Stimulated activated memory B cell treated with anti-CD40 and anti-IgM and Interleukin-4, amounts not matched to agents 10 μg/mL and 1 μg/mL and 100 μg/mL, for 72 hours (primary cell): ENCODE data around the gene C10orf62.
"Not testable (repeated sequence)": the region's sequence is repeated elsewhere in the genome, so short reads cannot be mapped to it uniquely, and the experiment has no call there.

Source experiments
- ATAC-seq: fragments of 150-1000 bp; cut with Tn5 transposase; 2 replicates; pipeline ENCODE4 v1.10.0; 2021
- H3K27ac Mint-ChIP-seq: one replicate; pipeline ENCODE4 v1.8.0; 2022; ENCODE audit warnings: mild to moderate bottlenecking, mixed read lengths
- H3K27me3 Mint-ChIP-seq: one replicate; pipeline ENCODE4 v1.8.0; 2022; ENCODE audit warnings: mixed read lengths
- H3K36me3 Mint-ChIP-seq: one replicate; pipeline ENCODE4 v1.8.0; 2022; ENCODE audit warnings: mixed read lengths
- H3K4me1 Mint-ChIP-seq: one replicate; pipeline ENCODE4 v1.8.0; 2022; ENCODE audit warnings: mixed read lengths
- H3K4me3 Mint-ChIP-seq: one replicate; pipeline ENCODE4 v1.8.0; 2022; ENCODE audit warnings: mild to moderate bottlenecking, moderate library complexity, mixed read lengths
- H3K9me3 Mint-ChIP-seq: one replicate; pipeline ENCODE4 v1.8.0; 2022; ENCODE audit warnings: mixed read lengths

C10orf62 gene

GRCh38 chr10:97555541-97555940 lies 34.0 kb upstream of the C10orf62 start:
- ATAC-seq, H3K27ac Mint-ChIP-seq, H3K4me3 Mint-ChIP-seq, H3K27me3 Mint-ChIP-seq, H3K36me3 Mint-ChIP-seq, H3K9me3 Mint-ChIP-seq, H3K4me1 Mint-ChIP-seq: not testable (repeated sequence)

GRCh38 chr10:97560731-97561381 lies 28.7 kb upstream of the C10orf62 start:
- not testable (repeated sequence) for H3K4me1 Mint-ChIP-seq, H3K4me3 Mint-ChIP-seq, H3K9me3 Mint-ChIP-seq, H3K27ac Mint-ChIP-seq, H3K36me3 Mint-ChIP-seq, H3K27me3 Mint-ChIP-seq, ATAC-seq

DNA sequence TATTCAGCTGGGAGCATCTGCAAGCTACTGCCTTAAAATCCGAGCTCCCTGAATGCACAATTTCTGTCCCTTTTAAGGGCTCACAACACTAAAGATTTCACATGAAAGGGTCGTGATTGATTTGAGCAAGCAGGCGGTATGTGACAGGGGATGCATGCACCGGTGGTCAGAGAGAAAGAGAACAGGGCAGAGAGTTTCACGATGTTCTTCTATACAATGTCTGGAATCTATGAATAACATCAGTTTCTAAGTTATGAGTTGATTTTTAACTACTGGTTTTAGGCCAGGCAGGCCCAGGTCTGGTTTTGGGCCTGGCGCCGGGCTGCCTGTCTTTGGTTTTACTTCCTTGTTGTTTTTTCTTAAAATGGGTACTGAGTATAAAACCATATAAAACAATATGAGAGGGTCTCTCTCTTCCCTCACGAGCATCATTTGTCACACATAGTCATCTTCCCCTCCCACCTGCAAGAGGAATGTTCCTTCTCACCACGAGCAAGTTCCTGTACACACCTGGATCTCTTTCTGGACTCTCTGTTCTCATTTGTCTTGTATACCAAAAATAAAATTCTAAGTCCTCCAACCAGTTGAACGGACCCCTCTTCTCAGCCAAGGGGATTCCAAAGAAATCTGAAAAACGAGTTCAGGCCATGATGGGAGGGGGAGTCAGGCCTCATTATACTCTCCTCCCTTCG lies 28.0 kb upstream of the C10orf62 start:
- not testable (repeated sequence) for H3K4me1 Mint-ChIP-seq, H3K36me3 Mint-ChIP-seq, H3K9me3 Mint-ChIP-seq, H3K27me3 Mint-ChIP-seq, H3K4me3 Mint-ChIP-seq, H3K27ac Mint-ChIP-seq, ATAC-seq

DNA sequence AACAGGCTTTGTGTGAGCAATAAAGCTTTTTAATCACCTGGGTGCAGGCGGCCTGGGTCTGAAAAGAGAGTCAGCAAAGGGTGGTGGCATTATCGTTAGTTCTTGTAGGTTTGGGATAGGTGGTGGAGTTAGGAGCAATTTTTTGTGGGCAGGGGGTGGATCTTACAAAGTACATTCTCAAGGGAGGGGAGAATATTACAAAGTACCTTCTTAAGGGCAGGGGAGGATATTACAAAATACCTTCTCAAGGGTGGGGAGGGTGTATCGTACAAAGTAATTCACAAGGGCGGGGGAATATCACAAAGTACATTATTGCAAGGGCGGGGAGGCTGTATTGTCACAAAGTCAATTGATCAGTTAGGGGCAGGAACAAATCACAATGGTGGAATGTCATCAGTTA lies 27.2 kb upstream of the C10orf62 start:
- H3K27me3 Mint-ChIP-seq, H3K36me3 Mint-ChIP-seq, H3K27ac Mint-ChIP-seq, ATAC-seq, H3K4me3 Mint-ChIP-seq, H3K4me1 Mint-ChIP-seq, H3K9me3 Mint-ChIP-seq: not testable (repeated sequence)

DNA sequence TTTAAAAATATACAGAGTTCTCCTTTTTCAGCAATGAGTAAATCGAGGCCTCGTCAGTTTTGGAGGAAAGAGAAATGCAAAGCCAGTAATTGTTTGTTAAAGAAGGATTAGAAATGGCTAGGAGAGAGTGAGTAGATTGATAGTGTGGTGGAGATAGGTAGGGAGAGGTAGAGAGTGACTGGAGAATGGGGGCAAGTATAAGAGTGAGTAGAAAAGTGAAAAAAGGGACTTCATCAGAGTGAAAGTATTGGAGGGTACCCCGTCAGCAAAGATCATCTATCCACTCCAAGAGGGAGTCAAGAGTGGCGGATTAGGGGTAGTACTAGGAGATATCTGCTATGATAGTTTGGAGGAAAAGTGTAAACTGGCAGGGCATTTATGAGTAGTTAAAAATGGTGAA lies 26.2 kb upstream of the C10orf62 start:
- no peaks in the 10 kb centered on the region for H3K4me1 Mint-ChIP-seq
- peaks cover 2% of the 10 kb centered on the region for H3K9me3 Mint-ChIP-seq
- H3K27me3 Mint-ChIP-seq = no peaks in the 10 kb centered on the region
- H3K27ac Mint-ChIP-seq = no peak overlapping the region
- no peaks in the 10 kb centered on the region for H3K36me3 Mint-ChIP-seq
- ATAC-seq = no peak
- H3K4me3 Mint-ChIP-seq = no peak overlapping the region

DNA sequence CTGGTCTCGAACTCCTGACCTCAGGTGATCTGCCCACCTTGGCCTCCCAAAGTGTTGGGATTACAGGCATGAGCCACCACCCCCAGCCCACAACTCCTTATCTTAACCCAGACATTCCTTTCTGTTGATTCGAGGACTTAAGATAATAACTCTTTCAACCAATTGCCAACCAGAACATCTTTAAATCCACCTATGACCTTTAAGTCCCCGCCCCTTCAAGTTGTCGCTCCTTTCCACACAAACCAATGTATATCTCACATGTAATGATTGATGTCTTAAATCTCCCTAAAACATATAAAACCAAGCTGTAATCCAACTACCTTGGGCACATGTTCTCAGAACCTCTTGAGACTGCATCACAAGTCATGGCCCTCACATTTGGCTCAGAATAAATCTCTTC lies 24.7 kb upstream of the C10orf62 start:
- Mint-ChIP-seq H3K27ac (no peak overlapping the region), H3K36me3 (no peaks in the 10 kb centered on the region), H3K27me3 (no peaks in the 10 kb centered on the region), H3K4me1 (no peaks in the 10 kb centered on the region), H3K4me3 (no peak overlapping the region), H3K9me3 (peaks cover 2% of the 10 kb centered on the region)
- ATAC-seq = no peak

DNA sequence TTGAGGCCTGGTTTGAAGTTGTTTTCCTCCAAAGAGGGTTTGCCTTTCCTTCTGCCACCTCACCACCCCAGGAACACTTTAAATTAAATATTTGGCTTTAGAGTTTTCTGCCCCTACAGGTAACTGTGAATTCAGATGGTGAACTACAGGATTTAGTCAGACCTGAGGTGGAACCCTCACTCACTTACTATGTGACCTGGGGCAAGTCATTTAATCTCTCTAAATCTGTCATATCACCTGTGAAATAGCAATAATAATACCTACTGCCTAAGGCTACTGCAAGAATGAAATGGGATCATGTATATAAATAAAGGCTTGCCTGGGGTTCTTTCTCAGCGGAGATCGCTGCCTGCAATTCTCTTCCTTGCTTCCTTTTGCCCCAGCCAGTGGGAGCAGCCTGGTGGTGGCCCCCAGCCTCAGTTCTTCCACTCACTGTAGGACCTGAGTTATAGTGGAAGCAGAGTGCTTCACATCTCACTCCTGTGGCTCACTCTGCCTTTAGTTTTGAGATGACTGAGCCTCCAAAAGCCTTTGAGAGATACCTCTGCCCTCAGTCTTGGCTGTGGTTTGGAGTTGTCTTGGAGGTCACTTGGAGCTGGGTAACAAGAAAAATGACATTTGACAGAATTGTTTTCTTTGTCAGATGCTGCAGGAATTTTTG lies 23.1 kb upstream of the C10orf62 start:
- ATAC-seq = peak; percentile 20
- Mint-ChIP-seq H3K27me3 (no peaks in the 10 kb centered on the region), H3K27ac (no peak overlapping the region), H3K9me3 (no peaks in the 10 kb centered on the region), H3K4me3 (no peak overlapping the region), H3K4me1 (no peaks in the 10 kb centered on the region), H3K36me3 (no peaks in the 10 kb centered on the region)

- Mint-ChIP-seq H3K4me1 (peaks cover 6% of the 10 kb centered on the region), H3K4me3 (no peak overlapping the region), H3K27ac (no peak overlapping the region), H3K36me3 (no peaks in the 10 kb centered on the region), H3K27me3 (no peaks in the 10 kb centered on the region), H3K9me3 (no peaks in the 10 kb centered on the region)
- no peak for ATAC-seq
Measured at GRCh38 chr10:97567891-97568290, 21.6 kb upstream of the C10orf62 start.

DNA sequence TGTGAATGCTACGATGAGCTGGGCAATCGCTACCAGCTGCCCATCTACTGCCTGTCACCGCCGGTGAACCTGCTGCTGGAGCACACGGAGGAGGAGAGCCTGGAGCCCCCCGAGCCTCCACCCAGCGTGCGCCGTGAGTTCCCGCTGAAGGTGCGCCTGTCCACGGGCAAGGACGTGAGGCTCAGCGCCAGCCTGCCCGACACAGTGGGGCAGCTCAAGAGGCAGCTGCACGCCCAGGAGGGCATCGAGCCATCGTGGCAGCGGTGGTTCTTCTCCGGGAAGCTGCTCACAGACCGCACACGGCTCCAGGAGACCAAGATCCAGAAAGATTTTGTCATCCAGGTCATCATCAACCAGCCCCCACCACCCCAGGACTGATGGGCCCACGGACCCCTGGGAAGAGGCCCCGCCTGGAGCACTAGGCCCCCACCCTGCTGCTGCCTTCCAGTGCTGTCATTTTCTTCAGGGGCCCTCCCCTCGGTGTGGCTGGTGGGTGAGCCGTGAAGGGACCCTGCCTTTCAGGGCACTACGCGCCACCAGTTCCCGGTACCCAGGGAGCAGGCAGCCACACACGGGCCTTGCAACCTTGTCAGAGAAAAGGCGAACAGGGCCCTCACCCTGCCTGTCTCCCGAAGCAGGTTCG lies 19.3 kb upstream of the C10orf62 start:
- H3K4me1 Mint-ChIP-seq = peaks cover 7% of the 10 kb centered on the region
- H3K9me3 Mint-ChIP-seq = no peaks in the 10 kb centered on the region
- H3K4me3 Mint-ChIP-seq = no peak overlapping the region
- no peaks in the 10 kb centered on the region for H3K27me3 Mint-ChIP-seq
- no peaks in the 10 kb centered on the region for H3K36me3 Mint-ChIP-seq
- no peak overlapping the region for H3K27ac Mint-ChIP-seq
- no peak for ATAC-seq

DNA sequence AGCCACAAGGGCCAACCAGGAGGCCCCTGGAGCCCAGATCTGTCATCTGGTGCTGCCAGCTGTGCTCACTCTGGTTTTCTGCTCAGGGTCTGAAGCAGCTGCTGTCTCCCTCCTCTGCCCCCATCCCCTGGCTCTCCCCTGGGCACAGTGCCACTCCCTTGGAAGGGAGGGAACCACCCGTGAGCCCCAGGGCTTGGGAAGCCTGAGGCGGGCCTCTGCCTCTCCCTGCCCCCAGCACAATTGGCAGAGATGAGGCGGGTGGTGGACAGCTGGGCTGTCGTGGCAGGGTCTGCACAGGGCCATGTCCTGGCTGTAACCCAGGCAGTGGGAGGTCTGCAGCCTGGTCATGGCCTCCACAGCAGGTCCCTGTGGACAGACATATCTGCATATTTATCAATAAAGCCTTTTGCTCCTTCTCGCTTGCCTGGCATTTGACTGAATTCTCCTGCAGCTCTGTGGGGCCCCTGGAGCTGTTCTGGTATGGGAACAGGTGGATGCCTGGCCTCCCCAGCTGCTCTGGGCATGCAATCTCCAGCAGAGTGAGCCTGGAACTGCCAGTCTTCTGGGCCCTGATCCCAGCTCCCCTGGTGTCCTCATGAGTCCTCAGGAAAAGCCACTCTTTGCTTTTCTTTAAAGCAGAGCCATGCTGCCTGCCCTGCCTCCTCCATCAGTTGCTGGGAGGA lies 18.6 kb upstream of the C10orf62 start:
- Mint-ChIP-seq H3K27ac (no peak overlapping the region), H3K36me3 (no peaks in the 10 kb centered on the region), H3K9me3 (no peaks in the 10 kb centered on the region), H3K4me3 (no peak overlapping the region), H3K4me1 (peaks cover 7% of the 10 kb centered on the region), H3K27me3 (no peaks in the 10 kb centered on the region)
- ATAC-seq = no peak

- ATAC-seq = no peak
- no peak overlapping the region for H3K4me3 Mint-ChIP-seq
- no peak overlapping the region for H3K27ac Mint-ChIP-seq
- no peaks in the 10 kb centered on the region for H3K36me3 Mint-ChIP-seq
- H3K4me1 Mint-ChIP-seq = peaks cover 7% of the 10 kb centered on the region
- H3K9me3 Mint-ChIP-seq = no peaks in the 10 kb centered on the region
- no peaks in the 10 kb centered on the region for H3K27me3 Mint-ChIP-seq
Measured at GRCh38 chr10:97571622-97572021, 17.9 kb upstream of the C10orf62 start.

- no peak within 1 kb of the TSS for H3K27ac Mint-ChIP-seq
Measured at GRCh38 chr10:97572214-97572989, 17.1 kb upstream of the C10orf62 start, which contains the start of gene ANKRD2. Gene ANKRD2, plus strand, starts transcription at chr10:97572779. Its CDS starts 10 bp downstream, at chr10:97572789.

DNA sequence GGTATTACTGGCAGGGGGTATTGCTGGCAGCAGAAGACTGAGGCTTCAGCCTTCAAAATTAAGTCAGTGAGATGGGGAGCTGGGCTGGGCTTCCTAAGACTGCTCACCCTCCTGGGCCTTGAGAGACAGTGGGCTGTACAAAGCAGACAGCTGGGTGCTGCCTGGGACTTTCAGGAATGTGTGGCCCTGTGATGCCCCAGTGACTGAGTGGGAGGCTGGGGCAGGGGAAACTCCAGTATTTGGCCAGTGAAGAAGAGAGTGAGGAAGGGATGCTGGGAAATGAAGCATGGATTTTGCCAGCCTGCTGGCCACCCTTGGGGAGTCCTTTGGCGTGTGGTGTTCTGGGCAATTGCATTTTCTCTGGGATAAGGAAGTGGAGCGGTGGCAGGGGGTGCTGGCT lies 16.5 kb upstream of the C10orf62 start:
- Mint-ChIP-seq H3K27ac (no peak overlapping the region), H3K4me1 (peaks cover 7% of the 10 kb centered on the region), H3K36me3 (no peaks in the 10 kb centered on the region), H3K4me3 (no peak overlapping the region), H3K9me3 (no peaks in the 10 kb centered on the region), H3K27me3 (no peaks in the 10 kb centered on the region)
- ATAC-seq = no peak

More at GRCh38 chr10:97572214-97572989, 17.1 kb upstream of the C10orf62 start, which contains the start of gene ANKRD2:
- peak; percentile 76 for ATAC-seq
- Mint-ChIP-seq H3K4me3 (no peak within 1 kb of the TSS), H3K4me1 (peaks cover 7% of the 10 kb centered on the region), H3K36me3 (no peaks in the 10 kb centered on the region), H3K27me3 (no peaks in the 10 kb centered on the region), H3K9me3 (no peaks in the 10 kb centered on the region)

DNA sequence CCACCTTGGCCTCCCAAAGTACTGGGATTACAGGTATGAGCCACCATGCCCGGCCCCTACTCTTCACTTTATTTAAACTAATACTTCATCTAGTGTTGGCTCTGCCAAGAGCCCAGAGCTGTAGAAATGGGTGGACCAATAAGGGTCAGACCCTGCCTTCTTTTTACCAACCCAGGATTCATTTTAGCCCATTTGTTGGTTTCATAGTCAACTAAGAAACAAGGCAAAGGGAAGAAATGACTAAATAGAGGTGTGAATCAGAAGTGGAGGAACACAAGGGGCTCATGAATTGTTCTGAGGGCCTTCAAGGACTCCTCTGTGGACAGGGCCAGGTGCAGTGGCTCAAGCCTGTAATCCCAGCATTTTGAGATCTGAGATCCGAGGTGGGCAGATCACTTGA lies 15.8 kb upstream of the C10orf62 start:
- no peaks in the 10 kb centered on the region for H3K9me3 Mint-ChIP-seq
- no peaks in the 10 kb centered on the region for H3K27me3 Mint-ChIP-seq
- H3K36me3 Mint-ChIP-seq = no peaks in the 10 kb centered on the region
- no peak for ATAC-seq
- no peak overlapping the region for H3K4me3 Mint-ChIP-seq
- peaks cover 7% of the 10 kb centered on the region for H3K4me1 Mint-ChIP-seq
- no peak overlapping the region for H3K27ac Mint-ChIP-seq
